ENCODE data around the gene KCTD2. TPM values are rescaled to one million over a fixed set of nuclear protein-coding genes. Genes with fewer than 3 reads are reported as not detected.

Gene KCTD2
- total RNA-seq, 1 donor from 2014 or later = 17.1 TPM

GRCh38 chr17:75019146-75019545, 27.9 kb upstream of the KCTD2 start:
- Histone ChIP-seq H3K4me3 (ENCODE audit: insufficient read depth, low read depth, low read length) (no peak overlapping the region), H3K27me3 (ENCODE audit: insufficient read depth, low read length) (no peaks in the 10 kb centered on the region), H2AFZ (ENCODE audit: low read depth, low read length) (no peak overlapping the region), H3K4me2 (ENCODE audit: low read length) (no peak overlapping the region), H4K20me1 (ENCODE audit: insufficient read depth, low read length) (no peaks in the 10 kb centered on the region), H3K4me1 (ENCODE audit: insufficient read depth, low read length) (no peaks in the 10 kb centered on the region), H3K36me3 (ENCODE audit: insufficient read depth, low read length) (peaks cover 20% of the 10 kb centered on the region), H3K27ac (ENCODE audit: low read depth, low read length) (no peak overlapping the region), H3K9ac (ENCODE audit: low read length) (no peak overlapping the region), H3K9me3 (ENCODE audit: insufficient read depth, low read depth, low read length) (no peaks in the 10 kb centered on the region), H3K79me2 (ENCODE audit: insufficient read depth, low read length) (peaks cover 14% of the 10 kb centered on the region)
- no peak for FAIRE-seq
- no peaks in the 10 kb centered on the region for H3K27me3 Mint-ChIP-seq (ENCODE audit: low read depth, unreplicated experiment)
- TF ChIP-seq, protein P1, sequence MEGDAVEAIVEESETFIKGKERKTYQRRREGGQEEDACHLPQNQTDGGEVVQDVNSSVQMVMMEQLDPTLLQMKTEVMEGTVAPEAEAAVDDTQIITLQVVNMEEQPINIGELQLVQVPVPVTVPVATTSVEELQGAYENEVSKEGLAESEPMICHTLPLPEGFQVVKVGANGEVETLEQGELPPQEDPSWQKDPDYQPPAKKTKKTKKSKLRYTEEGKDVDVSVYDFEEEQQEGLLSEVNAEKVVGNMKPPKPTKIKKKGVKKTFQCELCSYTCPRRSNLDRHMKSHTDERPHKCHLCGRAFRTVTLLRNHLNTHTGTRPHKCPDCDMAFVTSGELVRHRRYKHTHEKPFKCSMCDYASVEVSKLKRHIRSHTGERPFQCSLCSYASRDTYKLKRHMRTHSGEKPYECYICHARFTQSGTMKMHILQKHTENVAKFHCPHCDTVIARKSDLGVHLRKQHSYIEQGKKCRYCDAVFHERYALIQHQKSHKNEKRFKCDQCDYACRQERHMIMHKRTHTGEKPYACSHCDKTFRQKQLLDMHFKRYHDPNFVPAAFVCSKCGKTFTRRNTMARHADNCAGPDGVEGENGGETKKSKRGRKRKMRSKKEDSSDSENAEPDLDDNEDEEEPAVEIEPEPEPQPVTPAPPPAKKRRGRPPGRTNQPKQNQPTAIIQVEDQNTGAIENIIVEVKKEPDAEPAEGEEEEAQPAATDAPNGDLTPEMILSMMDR (IDR thresholded peaks at IDR 0.05; ENCODE audit: insufficient read depth, low read depth, low read length) = no peak
- TF ChIP-seq EZH2 (IDR thresholded peaks at IDR 0.05; ENCODE audit: insufficient read depth, low read length) = no peak
- no peak for DNase-seq (ENCODE audit: low read depth)
- H3K36me3 Mint-ChIP-seq (ENCODE audit: low read depth, unreplicated experiment) = peaks cover 9% of the 10 kb centered on the region
- no peaks in the 10 kb centered on the region for H3K4me1 Mint-ChIP-seq (ENCODE audit: low read depth, unreplicated experiment)
- no peaks in the 10 kb centered on the region for H3K9me3 Mint-ChIP-seq (ENCODE audit: unreplicated experiment)
- H3K27ac Mint-ChIP-seq (ENCODE audit: unreplicated experiment) = no peak overlapping the region
- H3K4me3 Mint-ChIP-seq (ENCODE audit: unreplicated experiment) = no peak overlapping the region

- H4K20me1 ChIP-seq (ENCODE audit: insufficient read depth, low read length) = no peaks in the 10 kb centered on the region
- peaks cover 20% of the 10 kb centered on the region for H3K36me3 ChIP-seq (ENCODE audit: insufficient read depth, low read length)
- Mint-ChIP-seq H3K27ac (ENCODE audit: unreplicated experiment) (no peak overlapping the region), H3K4me1 (ENCODE audit: low read depth, unreplicated experiment) (no peaks in the 10 kb centered on the region), H3K27me3 (ENCODE audit: low read depth, unreplicated experiment) (no peaks in the 10 kb centered on the region), H3K9me3 (ENCODE audit: unreplicated experiment) (no peaks in the 10 kb centered on the region), H3K36me3 (ENCODE audit: low read depth, unreplicated experiment) (peaks cover 11% of the 10 kb centered on the region), H3K4me3 (ENCODE audit: unreplicated experiment) (no peak overlapping the region)
- no peaks in the 10 kb centered on the region for H3K4me1 ChIP-seq (ENCODE audit: insufficient read depth, low read length)
- no peaks in the 10 kb centered on the region for H3K27me3 ChIP-seq (ENCODE audit: insufficient read depth, low read length)
- no peak for DNase-seq (ENCODE audit: low read depth)
- no peak overlapping the region for H3K4me2 ChIP-seq (ENCODE audit: low read length)
- H3K9me3 ChIP-seq (ENCODE audit: insufficient read depth, low read depth, low read length) = no peaks in the 10 kb centered on the region
- no peak overlapping the region for H3K4me3 ChIP-seq (ENCODE audit: insufficient read depth, low read depth, low read length)
- FAIRE-seq = no peak
- no peak overlapping the region for H3K9ac ChIP-seq (ENCODE audit: low read length)
- no peak overlapping the region for H3K27ac ChIP-seq (ENCODE audit: low read depth, low read length)
- no peak overlapping the region for H2AFZ ChIP-seq (ENCODE audit: low read depth, low read length)
- H3K79me2 ChIP-seq (ENCODE audit: insufficient read depth, low read length) = peaks cover 10% of the 10 kb centered on the region
- TF ChIP-seq EZH2 (IDR thresholded peaks at IDR 0.05; ENCODE audit: insufficient read depth, low read length) = no peak
- TF ChIP-seq, protein P1 (IDR thresholded peaks at IDR 0.05; ENCODE audit: insufficient read depth, low read depth, low read length) = no peak
Measured at GRCh38 chr17:75019710-75020109, 27.3 kb upstream of the KCTD2 start.

- Histone ChIP-seq H3K4me3 (ENCODE audit: insufficient read depth, low read depth, low read length) (no peak overlapping the region), H3K9me3 (ENCODE audit: insufficient read depth, low read depth, low read length) (no peaks in the 10 kb centered on the region), H3K79me2 (ENCODE audit: insufficient read depth, low read length) (peaks cover 5% of the 10 kb centered on the region), H3K4me2 (ENCODE audit: low read length) (no peak overlapping the region), H4K20me1 (ENCODE audit: insufficient read depth, low read length) (no peaks in the 10 kb centered on the region), H3K27ac (ENCODE audit: low read depth, low read length) (no peak overlapping the region), H2AFZ (ENCODE audit: low read depth, low read length) (no peak overlapping the region), H3K27me3 (ENCODE audit: insufficient read depth, low read length) (no peaks in the 10 kb centered on the region), H3K4me1 (ENCODE audit: insufficient read depth, low read length) (no peaks in the 10 kb centered on the region), H3K36me3 (ENCODE audit: insufficient read depth, low read length) (peaks cover 20% of the 10 kb centered on the region), H3K9ac (ENCODE audit: low read length) (no peak overlapping the region)
- Mint-ChIP-seq H3K36me3 (ENCODE audit: low read depth, unreplicated experiment) (peaks cover 18% of the 10 kb centered on the region), H3K4me3 (ENCODE audit: unreplicated experiment) (no peak overlapping the region), H3K27me3 (ENCODE audit: low read depth, unreplicated experiment) (no peaks in the 10 kb centered on the region), H3K27ac (ENCODE audit: unreplicated experiment) (no peak overlapping the region), H3K9me3 (ENCODE audit: unreplicated experiment) (no peaks in the 10 kb centered on the region), H3K4me1 (ENCODE audit: low read depth, unreplicated experiment) (no peaks in the 10 kb centered on the region)
- FAIRE-seq (no peak), DNase-seq (ENCODE audit: low read depth) (no peak)
- TF ChIP-seq, protein P1 (IDR thresholded peaks at IDR 0.05; ENCODE audit: insufficient read depth, low read depth, low read length) = no peak
- TF ChIP-seq EZH2 (IDR thresholded peaks at IDR 0.05; ENCODE audit: insufficient read depth, low read length) = no peak
Measured at GRCh38 chr17:75020331-75021110, 26.5 kb upstream of the KCTD2 start.
